NAMALWA (cell line): ENCODE data around the gene ITGB1.

Experiments
- DNase-seq: peaks from one replicate; pipeline ENCODE4 v3.0.0-alpha.2; 2015; ENCODE audit warnings: low spot score

ITGB1 gene

DNA sequence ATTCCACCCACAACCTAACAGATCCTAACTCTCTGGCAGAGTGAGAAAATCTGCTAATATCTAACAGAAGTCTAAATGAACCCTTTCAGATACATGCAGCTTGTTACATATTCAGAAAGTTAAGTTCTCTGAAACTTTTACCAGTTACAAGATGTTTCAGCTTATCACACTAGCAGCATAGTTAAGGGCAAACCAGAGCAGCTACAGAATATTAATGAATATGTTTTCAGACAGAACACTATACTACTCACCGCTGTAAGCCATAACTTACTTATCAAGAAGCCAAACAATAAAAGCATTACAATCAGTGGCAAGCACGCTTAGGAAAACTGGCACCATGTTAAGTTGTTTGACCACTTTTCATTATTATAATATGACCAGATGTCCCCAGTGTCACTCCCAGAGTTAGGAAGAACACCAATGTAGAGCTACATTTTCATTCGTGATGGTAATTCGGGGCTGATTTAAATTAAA lies 2.7 kb downstream of the ITGB1 start:
- DNase-seq: no peak

DNA sequence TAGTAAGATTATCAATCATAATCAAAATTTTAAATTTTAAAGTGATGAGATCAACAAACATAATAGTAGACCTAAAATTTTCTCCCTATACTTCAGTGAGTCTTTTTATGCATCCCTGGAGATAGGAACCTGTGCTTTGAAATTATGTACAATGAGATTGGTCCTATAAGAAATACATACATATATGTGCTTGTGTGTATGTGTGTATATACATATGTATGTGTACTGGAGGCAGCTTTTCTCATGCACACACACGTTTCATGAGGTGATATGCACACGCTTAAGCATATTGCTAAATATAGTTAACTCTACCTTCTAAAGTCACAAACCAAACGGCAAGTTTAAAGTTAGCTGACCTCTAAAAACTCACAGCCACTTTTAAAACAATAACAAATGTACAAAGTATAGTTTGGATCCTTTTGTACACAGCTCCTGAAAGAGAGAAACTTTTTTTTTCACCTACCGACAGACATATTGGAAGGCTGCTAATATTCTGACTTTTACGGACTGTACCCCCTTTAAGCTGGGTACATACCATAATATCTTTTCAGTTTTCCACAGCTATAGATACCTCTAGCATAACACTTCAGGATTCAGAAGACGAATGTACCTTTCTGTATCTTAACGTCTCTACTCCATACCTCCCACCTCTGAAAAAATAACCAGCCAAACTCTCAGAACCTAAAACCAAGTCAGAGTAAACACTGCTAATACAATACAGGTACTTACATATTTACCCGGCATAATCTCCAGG lies 3.3 kb downstream of the ITGB1 start:
- no peak for DNase-seq

DNA sequence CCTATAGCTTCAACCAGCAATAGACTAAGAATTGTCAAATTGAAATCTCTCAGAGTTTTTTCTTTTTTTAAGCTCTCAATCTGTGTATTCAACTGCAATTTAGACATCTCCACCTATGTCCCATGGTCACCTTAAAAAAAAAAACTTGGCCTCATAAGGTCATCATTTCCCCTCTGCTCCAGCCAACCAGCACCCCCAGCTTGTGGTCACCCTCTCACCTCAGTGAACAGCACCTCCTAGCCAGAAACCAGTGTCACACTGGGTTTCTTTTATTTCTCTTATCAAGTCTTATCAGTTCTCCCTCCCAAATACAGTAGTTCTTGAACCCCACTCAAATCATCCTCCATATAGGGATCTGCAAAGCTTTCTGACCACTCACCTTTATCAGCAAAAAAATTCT lies 4.0 kb downstream of the ITGB1 start:
- DNase-seq: no peak

DNA sequence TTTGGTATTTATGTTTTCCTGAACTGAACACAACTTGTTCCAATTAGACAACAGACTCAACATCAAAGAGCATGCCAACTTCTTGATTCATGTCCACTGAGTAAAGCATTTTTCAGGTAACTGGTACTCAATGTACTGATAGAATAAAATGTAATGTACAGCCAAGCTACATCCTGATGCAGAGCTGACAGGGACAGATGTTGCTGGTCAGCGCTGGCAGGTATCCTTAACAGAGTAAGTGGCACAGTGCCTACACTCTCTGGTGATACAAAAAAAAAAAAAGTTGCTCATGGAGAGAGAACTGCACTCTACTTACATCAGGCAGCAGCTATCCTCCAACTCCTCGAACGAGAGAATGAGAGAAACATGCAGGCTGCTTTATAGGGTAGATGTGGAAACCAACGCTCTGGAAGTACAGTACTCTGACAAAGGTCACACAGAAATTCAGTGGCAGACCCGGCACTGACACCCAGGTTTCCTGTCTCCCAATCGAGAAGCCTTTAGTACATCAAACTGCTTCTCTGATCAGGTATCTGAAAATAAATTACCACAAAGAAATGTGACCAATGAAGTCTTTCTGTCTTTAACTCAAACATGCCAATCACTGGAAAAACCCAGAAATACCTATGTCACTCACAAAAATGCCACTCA lies 4.6 kb downstream of the ITGB1 start:
- no peak for DNase-seq

DNA sequence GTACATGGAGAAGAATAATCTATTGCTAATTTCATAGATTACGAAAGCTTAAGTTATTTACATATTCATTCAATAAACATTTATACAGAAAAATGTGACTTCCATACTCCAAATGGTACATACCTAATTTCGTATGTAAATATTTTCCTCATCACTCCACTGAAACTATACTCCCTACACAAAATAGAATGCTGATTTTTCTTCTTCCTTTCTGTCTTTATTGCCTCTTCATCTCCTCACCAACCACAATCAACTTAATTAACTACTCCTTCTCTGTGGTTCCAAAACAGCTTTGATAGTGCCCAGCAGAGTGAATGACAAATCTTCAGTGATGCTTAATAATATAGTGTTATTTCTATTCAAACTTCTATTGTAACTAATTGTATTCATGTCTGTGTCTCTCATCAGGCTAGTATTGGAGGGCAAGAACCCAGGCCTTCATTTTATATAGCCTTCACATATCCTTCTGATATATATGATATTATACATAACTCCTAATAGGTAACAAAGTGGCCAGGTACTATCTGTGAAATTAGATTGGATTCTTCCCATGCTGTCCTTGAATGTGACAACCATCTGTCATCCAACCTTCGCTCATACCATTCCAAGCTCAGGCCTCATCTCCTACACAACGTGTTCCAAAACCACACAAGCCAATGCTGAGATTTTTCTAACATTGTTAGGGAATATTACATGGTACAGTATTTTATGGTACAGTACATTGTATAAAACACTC lies 5.3 kb downstream of the ITGB1 start:
- no peak for DNase-seq

DNA sequence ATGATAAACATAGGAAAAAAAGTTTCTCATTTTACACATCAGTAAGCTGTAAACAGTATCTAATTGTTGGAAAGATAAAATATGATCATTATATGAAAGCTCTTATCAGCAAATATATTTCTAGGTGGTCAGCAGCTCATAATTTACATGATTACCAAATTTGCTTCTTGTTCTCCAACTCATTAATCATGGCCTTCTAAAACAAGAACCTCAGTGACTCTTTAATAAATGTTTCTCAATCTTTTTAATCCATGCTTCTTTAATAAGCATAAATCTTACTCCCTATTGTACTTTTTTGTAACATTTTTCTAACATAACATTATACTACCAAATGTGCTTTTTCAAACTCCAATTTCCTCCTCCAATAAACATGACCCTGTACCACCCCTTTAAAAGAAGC lies 5.9 kb downstream of the ITGB1 start:
- no peak for DNase-seq

DNA sequence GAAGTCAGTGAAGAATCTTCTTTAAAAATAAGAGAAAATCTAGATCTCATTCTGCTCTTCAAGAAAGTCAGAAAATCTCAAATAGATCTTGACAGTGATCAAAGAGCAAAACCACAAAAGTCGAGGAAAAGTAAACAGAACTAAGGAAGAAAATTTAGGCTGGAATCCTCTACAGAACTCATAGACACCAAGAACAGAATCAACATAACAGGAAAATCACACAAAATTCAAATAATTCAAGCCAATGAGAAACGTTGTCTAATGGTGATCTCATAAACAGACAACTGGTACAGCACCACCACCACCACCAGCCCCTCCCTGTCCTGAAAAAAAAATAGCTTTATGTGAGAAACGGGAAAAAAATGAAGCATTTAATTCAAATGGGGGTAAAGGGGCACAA lies 6.9 kb downstream of the ITGB1 start:
- no peak for DNase-seq

DNA sequence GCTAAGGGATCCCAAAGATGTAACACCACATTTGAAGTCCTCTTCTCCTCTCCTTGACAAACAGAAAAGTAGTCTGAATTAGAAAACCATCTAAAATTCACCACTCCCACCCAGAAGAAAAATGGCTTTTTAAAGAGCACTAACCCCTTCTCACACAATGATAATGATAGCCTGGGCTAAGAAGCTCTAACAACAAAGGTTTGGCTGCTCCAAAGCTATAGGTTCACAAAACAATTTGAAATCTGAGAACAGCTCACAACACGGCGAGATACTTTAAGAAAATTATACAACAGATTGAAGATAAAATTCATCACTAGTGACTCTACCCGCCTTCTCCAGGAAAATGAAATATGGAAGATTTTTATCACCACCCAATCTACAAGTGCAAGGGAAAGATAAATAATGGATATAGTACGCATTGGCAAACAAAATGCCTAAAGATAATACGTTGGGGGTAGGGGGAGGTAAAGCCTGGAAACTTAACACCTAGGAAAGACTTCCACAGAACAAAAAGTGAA lies 7.4 kb downstream of the ITGB1 start:
- no peak for DNase-seq

DNA sequence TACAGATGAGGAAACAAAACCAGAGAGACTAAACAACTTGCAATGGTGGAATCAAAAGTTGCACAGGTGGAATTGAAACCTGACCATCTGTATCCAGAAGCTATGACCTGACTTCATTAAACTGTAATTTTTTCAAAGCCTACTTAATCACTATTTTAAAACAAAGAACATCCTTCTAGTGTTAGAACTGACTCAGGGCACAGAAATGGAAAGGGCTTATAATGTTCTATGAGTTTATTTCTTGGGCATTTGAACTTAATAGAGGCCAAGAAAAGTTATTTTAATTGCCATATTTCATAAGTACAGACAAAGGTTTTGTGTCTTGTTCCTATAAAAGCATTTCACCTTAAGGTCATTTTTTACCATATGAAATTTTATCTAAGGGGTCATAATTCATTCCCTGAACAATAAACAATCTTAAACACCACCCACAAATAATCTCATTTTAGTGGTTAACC lies 8.8 kb downstream of the ITGB1 start:
- no peak for DNase-seq

DNA sequence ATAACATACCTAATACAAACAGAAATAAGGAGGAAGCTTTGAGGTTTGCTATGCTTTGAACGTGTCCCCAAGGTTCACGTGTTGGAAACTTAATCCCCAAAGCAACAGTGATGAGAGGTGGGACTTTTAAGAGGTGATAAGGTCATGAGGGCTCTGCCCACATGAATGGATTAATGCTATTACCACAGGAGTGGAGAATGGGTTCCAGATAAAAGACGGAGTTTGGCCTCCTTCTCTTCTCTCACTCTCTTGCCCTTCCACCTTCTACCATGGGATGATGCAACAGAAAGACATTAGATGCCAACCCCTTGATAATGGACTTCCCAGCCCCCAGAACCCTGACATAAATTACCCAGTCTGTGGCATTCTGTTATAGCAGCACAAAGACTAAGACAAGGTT lies 9.6 kb downstream of the ITGB1 start:
- DNase-seq: no peak

DNA sequence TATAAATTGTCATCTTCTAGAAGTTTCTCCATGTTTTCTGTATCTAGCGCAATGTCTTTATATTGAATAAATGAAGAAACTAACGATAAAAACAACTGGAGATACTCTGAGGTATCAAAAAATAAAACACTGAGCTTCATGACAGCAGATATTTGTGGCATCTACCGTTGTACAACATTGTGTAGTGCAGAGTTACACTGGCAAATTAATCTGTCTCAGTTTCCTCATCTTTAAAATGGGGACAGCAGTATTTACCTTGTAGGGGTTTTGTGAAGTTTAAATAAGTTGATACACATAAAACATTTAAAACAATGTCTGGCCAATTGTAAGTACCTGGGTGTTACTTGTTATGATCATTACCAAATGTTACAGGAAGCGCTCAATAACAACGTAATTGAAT lies 10.4 kb downstream of the ITGB1 start:
- no peak for DNase-seq

DNA sequence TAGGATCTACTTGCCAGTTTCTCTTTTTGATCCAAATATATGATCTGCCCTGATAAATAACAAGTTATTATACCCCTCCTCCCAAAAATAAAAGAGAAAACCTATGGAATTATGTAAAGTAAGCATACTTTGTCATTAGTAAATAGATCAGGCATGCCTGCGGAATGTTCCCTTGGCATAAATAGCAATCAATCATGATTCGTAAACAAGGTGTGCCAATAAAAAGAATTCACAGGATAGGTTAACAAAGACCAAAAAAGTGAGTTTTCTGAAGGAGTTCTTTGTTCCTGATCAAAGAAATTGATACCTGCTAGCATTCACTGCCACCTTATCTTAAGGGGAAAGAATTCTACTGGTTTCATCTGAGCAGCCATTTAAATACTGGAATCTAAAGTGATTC lies 11.9 kb downstream of the ITGB1 start:
- no peak for DNase-seq

DNA sequence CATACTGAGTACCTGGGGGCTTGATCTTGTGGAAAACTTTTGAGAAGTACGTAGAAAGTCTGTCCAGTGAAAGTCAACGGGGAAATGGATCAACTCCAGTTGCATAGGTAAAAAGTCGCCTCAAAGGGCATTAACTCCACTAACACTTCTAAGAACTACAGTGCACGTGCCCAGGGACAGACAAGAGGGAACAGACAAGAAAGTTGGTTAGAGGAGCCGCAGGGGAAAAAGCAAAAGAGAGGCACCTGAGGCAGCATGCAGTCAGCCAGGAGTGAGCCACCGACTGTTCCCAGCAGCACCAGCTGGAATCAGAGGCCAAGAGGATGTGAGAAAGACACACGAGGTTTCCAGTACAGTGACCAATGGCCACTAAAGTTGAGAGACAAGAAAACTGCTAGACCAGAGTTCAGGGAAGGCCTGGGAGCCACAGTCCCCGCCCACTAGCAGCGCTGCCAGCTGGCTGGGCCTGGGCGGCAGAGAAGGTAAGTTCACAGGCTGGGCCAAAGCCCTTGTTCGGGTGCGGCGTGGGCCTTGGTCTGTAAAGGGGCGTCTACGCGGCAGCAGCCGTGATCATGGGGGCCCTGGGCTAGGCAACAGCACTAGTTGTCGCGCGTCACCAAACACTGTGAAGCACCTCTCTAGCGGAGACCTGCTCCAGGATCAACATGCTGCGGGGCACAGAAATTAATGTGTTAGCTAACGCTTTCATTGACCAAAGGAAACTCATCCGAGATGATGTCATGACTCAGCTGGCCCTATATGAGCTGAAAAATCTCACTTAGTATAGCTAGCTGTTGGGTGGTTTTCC lies 14.0 kb downstream of the ITGB1 start:
- no peak for DNase-seq

DNA sequence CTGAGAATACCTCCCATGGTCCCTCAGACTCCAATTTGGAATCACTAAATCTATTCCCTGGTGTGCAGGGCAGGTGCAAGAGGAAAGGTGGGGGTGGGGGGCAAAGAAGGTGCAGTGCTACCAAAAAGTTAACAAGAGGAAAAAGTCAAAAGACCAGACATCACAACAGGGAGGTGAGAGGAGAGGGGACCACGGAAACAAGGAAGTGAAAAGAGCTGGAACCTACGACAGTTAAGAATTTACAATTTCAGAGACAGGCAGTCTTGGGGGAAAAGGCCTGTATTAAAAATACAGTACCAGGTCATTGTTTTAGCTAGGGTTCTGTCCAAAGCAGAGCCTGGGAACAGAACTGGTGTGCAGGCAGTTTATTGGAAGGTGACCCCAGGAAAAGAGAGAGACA lies 14.6 kb downstream of the ITGB1 start:
- DNase-seq: no peak

DNA sequence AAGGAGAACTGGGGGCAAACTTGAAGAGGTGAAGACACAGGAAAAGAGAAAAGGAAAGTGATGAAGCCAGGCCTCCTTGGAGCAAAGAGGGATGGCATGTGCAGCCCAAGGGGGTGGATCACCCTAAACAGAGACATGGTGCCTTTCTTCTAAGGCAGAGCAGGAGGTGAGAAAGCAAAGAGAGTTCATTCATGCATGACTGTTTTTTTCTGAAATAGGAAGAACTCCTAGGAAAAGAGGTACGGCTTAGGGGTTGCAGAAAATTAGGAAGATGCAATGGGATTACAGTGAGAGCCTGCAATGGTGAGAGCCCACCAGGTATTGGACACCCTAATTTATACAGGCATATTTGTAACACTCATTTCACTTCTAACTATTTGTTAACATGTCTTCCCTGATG lies 15.9 kb downstream of the ITGB1 start:
- DNase-seq: no peak

DNA sequence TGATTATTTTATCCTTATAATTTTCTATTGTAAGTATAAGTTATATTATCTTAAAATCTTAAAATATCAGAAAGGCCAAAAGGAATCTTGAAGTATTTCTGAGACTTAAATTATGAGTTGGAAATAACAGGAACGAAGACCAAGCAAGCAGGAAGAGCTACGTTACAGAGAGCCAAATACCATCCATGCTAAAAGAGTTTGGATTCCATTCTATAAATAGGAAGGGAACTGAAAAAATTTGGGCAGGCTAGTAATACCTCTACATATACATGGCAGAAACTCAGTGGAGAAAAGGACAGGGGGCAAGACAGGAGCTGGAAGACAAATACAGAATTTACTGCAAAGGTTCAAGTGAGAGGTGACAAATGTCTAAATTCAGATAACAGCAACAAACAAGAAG lies 16.7 kb downstream of the ITGB1 start:
- DNase-seq: no peak

DNA sequence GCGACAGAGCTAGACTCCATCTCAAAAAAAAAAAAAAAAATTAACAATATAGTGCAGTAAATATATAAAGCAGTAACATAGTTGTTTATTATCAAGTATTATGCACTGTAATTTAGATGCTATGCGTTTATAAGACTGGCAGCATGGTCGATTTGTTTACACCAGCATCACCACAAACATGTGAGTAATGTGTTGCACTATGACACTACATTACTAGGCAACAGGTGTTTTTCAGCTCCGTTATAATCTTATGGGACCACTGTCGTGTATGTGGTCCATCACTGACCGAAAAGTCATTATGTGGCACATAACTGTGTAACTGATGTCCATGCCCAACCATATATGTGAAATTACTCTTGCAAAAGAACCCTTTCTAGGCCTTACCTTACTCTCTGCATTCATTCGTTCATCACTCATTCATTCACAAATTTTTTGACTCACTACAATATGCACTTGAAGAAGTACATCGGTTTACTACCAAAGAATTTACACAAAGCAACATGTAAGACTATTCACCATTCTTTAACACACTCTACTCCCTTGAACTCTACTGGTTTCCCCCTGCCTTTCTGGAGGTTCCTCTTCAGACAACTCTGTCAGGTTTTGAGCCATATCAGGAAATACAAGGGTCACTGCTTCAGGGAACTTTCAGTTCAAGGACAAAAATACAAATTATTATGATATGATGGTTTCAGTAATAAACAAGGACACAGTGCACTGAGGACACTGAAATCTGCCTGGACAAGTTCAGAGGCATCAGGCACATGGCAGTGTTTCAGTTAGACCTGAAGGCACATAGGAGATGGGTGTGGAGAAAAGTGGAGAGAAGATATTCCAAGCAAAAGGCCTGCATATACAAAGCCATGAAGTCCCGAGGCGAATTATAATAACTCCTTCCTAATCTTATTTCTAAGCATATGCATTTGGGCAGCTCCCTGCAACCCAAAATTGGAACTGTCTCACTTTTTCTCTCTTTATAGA lies 17.4 kb downstream of the ITGB1 start:
- DNase-seq: no peak

DNA sequence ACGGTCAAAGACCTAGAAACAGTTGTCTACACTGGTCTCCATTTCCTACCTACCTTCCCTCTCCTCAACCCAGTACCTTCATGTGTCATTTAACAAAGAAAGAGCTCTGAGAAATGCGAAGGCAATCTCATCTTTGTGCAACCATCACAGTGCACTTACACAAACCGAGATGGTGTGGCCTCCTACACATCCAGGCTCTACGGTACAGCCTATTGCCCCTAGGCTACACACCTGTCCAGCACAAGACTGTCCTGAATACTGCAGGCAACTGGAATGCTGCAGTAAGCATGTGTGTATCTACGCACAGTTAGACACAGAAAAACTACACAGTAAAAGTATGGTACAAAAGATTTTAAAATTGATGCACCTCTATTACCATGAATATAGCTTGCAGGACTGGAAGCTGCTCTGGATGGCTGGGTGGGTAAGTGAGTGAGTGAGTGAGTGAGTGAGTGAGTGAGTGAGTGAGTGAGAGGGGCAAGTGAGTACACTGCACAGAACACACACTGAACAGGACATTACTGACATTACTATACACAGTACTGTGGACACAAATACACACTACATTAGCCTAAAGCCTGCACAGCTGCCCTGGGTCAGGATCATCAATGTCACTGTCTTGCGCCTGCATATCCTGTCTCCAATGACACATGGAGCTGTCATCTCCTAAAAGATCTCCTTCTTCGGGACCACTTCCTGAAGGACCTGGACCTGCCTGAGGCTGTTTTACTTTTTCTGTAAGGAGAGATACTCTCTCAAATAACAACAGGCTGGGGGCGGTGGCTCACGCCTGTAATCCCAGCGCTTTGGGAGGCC lies 18.5 kb downstream of the ITGB1 start:
- no peak for DNase-seq

DNA sequence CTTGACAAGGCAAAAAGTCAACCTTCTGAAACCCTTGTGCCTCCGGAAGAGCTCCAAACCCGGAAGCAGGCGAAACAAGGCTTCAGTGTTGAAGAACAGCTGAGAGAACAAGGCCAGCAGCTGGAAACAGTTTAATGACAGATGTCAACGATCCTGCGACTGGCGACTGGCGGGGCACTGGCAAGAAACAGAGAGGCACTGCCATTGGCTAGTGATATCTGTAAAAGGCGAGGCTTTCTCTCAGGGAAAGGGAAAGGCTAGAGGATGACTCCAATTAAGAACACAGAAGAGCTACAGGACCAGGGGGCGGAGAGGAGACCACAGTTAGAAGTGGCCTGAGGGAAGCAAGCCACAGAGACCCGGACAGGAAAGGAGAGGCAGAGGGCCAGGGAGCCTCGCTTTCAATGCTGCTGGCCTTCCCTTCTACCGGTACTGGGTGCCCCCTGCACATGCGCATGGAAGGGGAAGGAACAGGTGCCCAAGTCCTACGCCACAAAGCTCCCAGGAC lies 19.4 kb downstream of the ITGB1 start:
- no peak for DNase-seq
